ENCODE results near the gene CPA1. TPM values are rescaled to one million over a fixed set of nuclear protein-coding genes. Genes with fewer than 3 reads are reported as not detected.
A peak's percentile ranks its signal among the peaks of the same experiment; 100 is the strongest.

The CPA1 gene
- total RNA-seq, 1 donor from 2014 or later = not detected

GRCh38 chr7:130430841-130431666 is 50.8 kb downstream of the CPA1 start:
- peak; percentile 48 for DNase-seq

GRCh38 chr7:130432886-130433285 is 52.6 kb downstream of the CPA1 start:
- DNase-seq = peak; percentile 54

- no peak for DNase-seq
Observed at GRCh38 chr7:130433301-130433700, 53.0 kb downstream of the CPA1 start.

GRCh38 chr7:130435311-130435854 is 55.1 kb downstream of the CPA1 start:
- no peak for DNase-seq

- no peak for DNase-seq
Observed at GRCh38 chr7:130436253-130436652, 56.0 kb downstream of the CPA1 start.

Other genes starting within 250 kb of the CPA1 start
- gene TMEM209, start 175.1 kb upstream of the CPA1 start, total RNA-seq = 4.6 and 10.4 TPM in 2 replicates
- gene SSMEM1, start 172.6 kb upstream of the CPA1 start, total RNA-seq = not detected in 2 replicates
- gene CPA2, start 113.6 kb upstream of the CPA1 start, total RNA-seq = not detected in 2 replicates
- 0.17 and 0.74 TPM in 2 replicates for gene CPA4, start 87.3 kb upstream of the CPA1 start, total RNA-seq
- gene CPA5, start 35.7 kb upstream of the CPA1 start, total RNA-seq = not detected in 2 replicates
- 11.4 and 12.4 TPM in 2 replicates for gene CEP41, start 60.5 kb downstream of the CPA1 start, total RNA-seq
- gene MEST, start 111.6 kb downstream of the CPA1 start, total RNA-seq = 2.8 and 3.1 TPM in 2 replicates

Measured in dermis blood vessel endothelial cell (primary cell).